GM12872 (cell line): Measurements from ENCODE around the gene ARMC12.

Source experiments
- CTCF ChIP-seq: IDR thresholded peaks from 3 replicates; pipeline ENCODE4 v1.5.1; 2011; ENCODE audit warnings: low read depth, mild to moderate bottlenecking, low read length, moderate library complexity; ENCODE audit not compliant: insufficient read depth

The ARMC12 gene

DNA sequence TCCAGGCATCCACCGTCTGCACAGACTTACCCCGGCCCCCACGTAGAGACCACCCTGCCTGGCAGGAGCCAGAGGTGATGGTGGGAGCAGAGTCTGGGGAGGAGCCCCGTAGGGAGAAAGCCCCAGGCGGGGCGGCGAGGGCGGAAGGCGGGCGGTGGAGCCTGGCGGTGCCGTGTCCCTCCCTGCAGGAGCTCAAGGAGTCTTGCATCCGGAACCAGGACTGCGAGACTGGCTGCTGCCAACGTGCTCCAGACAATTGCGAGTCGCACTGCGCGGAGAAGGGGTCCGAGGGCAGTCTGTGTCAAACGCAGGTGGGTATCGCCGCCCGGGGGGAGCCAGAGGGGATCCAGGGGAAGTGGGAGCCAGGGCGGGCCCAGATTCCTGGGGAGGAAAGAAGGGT lies 50.0 kb downstream of the ARMC12 start:
- no peak for TF ChIP-seq CTCF

DNA sequence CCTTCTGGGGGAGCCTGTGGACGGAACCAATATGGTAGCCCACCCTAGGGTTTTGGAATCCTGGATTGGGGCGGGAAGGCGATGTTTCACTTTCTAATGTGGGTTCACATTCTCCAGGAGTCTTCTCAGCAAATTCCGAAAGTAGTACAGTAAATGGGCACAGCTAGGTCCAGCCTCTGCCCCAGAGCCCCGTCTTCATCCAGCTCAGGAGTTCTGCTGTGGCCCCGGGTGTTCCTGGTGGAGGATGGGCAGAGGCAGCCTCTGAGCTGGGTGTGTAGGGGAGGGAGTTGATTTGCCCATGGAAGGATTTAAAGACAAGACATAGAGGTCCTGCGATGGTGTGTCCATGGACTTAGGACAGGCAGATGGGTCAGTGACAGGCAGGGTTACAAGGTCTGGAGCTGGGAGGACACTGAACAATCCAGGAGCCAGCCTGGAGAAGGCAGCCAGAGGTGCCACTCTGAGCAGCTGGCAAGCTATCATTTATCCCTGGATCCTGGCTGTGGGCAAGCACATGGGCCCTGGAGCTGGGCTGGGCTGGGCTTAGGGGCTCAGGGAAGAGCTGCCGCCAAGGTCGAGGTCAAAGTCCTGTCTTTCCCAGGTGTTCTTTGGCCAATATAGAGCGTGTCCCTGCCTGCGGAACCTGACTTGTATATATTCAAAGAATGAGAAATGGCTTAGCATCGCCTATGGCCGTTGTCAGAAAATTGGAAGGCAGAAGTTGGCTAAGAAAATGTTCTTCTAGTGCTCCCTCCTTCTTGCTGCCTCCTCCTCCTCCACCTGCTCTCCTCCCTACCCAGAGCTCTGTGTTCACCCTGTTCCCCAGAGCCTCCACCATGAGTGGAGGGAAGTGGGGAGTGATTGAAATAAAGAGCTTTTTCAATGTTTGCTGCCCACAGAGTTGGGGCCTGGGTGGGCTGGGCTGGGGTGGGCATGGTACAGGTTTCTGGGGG lies 50.7 kb downstream of the ARMC12 start:
- TF ChIP-seq CTCF, result no peak

- no peak for TF ChIP-seq CTCF
These were observed 51.7 kb downstream of the ARMC12 start for GRCh38 chr6:35788423-35788982.

DNA sequence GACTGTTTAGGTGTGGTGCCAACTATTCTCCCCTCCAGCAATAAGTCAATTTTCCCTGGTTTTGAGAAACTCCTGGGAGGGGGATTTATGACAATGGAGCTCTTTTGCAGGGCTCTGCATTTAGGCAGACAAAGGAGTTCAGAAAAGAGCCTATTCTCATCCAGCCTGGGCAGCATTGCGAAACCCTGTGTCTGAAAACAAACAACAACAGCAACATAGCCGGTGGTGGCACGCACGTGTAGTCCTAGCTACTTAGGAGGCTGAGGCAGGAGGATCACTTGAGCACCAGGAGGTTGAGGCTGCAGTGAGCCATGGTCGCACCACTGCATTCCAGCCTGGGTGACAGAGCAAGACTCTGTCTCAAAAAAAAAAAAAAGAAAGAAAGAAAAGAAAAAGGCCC lies 53.9 kb downstream of the ARMC12 start:
- TF ChIP-seq CTCF, result no peak

- no peak for TF ChIP-seq CTCF
These were observed 58.0 kb downstream of the ARMC12 start for GRCh38 chr6:35794536-35795452.

GRCh38 chr6:35795453-35796071 lies 58.7 kb downstream of the ARMC12 start:
- no peak for TF ChIP-seq CTCF
